ENCODE data around the gene MIPOL1.
"Not testable (repeated sequence)": the region's sequence is repeated elsewhere in the genome, so short reads cannot be mapped to it uniquely, and the experiment has no call there.

Gene MIPOL1

DNA sequence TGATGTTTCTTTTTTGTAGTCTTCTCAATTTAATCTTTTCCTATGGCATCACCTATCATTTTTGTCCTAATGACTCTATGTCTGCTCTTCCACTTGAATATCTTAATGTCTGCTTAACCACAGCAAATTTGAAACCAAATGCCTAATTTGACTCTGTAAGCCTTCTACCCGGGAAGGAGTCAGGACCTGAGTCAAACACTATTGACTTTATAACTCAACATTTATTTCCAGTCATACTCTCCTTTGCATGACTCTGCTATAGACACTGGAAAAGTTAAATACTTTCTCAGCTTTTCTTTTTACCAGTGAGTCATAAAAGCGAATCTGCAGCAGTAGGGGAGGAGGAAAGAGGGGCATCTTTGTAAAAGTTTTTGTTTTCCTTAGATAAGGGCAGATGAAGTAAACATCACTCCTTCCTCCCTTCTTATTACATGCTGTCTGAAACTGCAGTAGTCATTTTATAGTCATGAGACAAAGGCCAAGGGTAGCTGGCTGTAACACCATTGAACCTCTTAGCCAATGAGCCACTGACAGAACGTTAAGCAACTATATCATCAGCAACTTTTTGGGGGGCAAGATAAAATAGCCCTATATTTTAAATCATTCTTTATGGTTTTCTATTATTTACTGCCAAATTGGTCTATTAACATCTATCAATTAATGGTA is 179.3 kb downstream of the MIPOL1 start:
- in situ Hi-C loops (cut with HindIII; ENCODE audit: low sequenced_read_pairs): no loop called here

DNA sequence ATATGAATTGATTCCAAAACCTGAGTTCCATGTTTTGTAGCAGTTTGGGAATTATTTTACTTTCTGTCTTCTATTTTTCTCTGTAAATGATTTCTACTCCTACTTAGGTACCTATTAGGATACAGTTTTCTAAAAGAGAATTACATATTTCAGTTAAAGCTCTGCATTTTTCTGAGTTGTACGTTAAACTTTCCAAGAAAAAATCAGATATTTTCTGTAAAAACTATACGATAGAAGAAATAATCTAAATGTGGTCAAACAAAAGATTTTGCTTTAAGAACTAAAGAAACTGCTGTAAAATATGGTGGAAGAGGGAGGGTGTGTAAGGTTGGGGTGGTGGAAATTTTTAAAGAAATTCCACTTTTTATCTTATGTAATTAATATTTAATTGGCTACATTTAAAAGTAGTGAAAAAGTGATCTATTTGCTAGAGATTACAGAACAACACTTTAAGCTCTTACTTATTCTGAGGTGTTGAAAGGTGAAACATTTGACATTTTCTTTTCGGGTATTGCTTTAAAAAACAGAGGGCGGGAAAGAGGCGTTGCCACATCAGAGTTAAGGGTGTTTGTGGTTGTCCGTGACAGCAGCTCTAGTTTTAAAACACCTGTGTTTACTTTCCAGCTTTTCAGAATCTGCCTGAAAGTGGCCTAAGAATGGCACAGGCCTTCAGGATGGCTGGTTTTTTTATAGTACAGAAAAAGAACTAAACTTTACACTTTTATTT is 187.3 kb downstream of the MIPOL1 start:
- in situ Hi-C loops (cut with HindIII; ENCODE audit: low sequenced_read_pairs): loop anchor here (10.0 kb wide), 1 partner anchor 60 kb away; no protein-coding TSS in a partner anchor

DNA sequence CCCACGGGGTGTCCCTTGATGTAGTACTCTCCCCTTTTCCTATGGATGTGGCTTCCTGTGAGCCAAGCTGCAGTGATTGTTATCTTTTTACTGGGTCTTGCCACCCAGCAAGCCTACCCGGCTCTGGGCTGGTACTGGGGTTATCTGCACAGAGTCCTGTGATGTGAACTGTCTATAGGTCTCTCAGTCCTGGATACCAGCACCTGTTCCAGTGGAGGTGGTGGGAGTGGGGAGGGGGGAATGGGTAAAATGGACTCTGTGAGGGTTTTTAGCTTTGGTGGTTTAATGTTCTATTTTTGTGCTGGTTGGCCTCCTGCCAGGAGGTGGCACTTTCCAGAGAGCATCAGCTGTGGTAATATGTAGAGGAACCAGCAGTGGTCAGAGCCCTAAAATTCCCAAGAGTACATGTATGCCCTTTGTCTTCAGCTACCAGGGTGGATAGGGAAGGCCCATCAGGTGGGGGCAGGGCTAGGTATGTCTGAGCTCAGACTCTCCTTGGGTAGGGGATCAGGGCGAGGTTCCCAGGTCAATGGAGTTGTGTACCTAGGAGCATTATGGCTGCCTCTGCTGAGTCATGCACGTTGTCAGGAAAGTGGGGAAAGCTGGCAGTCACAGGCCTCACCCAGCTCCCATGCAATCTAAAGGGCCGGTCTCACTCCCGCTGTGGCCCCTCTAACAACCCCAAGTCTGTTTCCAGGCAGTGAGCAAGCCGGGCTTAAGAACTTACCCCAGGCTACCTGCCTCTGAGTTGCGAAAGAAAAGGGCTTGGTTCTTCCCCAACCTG is 199.6 kb downstream of the MIPOL1 start:
- in situ Hi-C loops (cut with HindIII; ENCODE audit: low sequenced_read_pairs): not testable (repeated sequence)

DNA sequence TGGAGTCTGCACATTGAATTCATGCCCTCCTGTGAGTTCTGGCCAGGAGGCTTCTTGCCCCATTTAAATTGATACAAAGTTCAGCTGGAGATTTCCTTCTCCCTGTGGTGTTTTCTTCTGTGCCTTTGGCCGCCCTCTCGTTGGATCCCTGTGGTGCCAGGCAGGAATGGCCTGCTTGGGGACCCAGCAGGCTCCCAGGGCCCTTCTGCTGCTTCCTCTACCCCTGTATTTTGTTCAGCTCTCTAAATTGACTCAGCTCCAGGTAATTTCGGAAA is 200.1 kb downstream of the MIPOL1 start:
- in situ Hi-C loops (cut with HindIII; ENCODE audit: low sequenced_read_pairs): no loop called here

DNA sequence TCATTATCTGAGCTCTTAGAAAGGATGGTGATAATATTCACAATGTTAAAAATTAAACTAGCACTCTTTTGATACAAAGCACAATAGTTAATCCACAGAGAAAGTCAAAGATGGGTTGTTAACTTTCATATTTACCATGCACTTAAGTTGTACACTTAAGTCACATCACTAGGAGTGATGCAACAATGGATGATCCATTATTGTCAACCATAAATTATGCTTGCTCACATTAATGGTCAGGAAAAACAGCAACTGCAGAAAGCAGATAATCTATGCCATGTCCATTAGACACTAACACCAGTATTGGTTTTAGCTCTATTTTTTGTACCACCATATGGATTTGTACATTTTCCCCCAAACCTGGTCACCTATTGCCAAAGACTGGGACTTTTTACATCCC is 201.8 kb downstream of the MIPOL1 start:
- in situ Hi-C loops (cut with HindIII; ENCODE audit: low sequenced_read_pairs): no loop called here

DNA sequence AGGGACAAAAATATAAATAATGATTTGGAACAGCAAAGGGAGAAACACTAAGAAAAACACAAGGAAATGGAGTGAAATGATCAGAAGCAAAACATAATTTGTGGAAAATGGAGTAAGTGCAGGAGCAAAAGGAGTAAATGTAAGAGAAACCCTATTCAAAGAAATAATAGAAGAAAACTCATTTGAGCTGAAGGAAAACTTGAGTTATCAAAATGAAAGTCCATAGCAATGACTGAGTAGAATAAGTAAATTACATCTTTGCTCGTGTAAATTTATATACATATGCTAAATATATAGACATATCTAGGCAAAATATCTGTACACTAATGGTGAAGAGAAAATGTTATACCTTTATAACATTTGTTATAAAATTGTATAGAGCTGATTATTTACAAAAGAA is 203.4 kb downstream of the MIPOL1 start:
- in situ Hi-C loops (cut with HindIII; ENCODE audit: low sequenced_read_pairs): no loop called here

DNA sequence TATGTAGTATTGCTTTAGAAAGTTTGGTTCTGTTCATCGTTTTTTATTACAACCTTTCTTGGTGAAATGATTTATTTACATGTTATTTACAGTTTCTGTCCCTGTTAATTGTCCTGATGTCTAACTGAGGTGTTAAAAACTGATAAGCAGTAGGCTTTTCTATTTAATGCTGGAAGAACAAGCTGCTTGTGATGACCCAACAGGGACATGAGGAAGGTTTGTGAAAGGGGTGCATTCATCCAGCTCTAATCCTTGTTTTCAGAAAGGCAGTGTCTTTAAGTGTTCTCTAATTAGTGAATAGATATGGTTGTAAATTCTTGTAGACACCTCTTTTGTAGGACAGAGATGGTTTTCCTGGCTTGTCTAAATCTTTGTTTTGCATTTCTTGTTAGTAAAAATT is 205.9 kb downstream of the MIPOL1 start:
- in situ Hi-C loops (cut with HindIII; ENCODE audit: low sequenced_read_pairs): no loop called here

DNA sequence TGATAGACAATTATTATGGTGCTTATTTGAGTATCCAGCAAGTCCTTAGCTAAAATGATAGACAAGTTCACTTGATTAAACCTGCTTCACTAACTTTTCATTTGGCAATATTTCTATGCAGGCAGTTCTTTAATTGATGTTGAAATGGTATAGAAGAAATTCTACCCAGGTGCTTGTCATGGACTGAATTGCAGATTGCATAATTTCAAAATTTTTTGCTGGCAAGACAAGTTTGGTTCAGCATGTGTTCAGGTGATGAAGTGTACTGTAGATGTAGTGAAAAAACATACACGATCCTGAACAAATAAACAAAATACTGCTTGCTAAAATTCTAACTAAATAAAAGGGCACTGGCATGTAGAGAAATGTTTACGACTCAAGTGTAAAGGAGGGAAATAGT is 208.4 kb downstream of the MIPOL1 start:
- in situ Hi-C loops (cut with HindIII; ENCODE audit: low sequenced_read_pairs): no loop called here

DNA sequence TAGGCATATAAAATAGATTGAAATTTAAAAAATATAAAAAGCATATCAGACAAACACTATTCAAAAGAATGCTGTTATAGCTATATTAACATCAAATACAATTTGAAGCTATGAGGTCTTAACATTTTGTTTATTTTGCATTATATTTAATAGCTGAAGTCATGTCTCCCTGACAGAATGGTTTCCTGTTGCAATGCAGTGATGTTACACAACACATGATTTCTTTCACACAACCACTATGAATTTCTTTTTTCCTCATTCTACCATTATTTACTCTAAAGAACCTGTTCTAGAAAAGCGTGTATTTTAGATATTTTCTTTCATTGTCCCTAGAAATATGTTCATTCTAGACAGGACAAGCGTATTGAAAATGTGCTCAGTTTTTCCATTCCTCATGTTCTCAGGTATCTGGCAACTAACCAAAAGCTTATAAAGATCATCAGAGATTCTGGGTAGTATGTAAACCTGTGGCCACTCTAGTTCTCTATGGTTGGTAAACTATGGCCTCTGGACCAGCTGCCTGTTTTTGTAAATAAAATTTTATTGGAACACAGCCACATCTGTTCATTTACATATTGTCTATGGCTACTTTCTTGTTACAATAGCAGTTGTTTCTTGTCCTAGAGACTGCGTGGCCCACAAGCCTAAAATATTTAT is 213.5 kb downstream of the MIPOL1 start:
- in situ Hi-C loops (cut with HindIII; ENCODE audit: low sequenced_read_pairs): no loop called here

DNA sequence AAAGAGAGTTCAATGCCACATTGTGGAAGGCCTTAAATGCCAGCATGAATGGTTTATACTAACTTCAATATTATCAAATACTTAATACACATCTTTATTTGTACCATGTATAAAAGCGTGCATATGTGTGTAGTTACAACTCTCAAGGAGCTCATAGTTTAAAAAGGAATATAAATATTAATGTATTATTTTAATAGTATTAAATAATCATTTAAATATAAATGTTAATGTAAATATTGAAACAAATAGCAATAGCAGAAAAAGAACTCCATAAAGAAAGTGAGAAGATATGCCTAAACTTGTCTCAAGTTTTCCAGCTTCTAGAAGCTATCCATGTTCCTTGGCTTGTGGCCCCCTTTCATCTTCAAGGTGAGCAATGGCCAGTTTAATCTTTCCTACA is 215.3 kb downstream of the MIPOL1 start:
- in situ Hi-C loops (cut with HindIII; ENCODE audit: low sequenced_read_pairs): no loop called here

DNA sequence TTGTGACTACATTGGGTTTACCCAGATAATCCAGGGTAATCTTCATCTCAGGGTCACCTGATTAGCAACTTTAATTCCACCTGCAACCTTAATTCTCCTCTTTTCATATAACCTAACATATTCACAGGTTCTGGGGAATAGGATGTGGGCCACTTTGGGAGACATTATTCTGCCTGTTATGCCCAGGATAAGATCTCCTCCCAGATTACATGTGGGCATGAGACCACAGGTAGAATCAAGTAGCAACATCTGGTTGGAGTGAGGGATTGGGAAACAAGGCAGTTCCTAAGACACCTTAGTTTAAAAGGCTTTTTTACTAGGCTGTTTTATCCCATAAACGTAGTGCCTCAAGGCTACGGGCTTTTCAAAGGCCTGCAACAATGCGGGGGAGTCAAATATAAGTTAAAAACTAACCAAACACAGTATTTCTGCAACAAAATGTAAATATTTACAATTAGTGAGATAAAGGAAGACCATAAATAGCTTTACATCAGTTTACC is 215.8 kb downstream of the MIPOL1 start:
- in situ Hi-C loops (cut with HindIII; ENCODE audit: low sequenced_read_pairs): no loop called here

DNA sequence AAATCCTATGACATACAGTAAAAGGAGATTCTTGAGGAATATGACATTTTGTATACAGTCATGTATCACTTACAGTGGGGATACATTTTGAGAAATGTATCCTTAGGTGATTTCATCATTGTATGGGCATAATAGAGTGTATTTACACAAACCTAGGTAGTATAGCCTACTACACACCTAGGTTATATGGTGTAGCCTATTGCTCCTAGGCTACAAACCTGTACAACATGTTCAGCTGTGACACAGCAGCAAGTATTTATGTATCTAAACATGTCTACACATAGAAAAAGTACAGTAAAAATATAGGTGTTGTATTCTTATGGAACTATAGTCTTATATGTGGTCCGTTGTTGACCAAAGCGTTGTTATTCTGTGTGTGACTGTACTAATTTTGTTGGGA is 218.5 kb downstream of the MIPOL1 start:
- in situ Hi-C loops (cut with HindIII; ENCODE audit: low sequenced_read_pairs): no loop called here

DNA sequence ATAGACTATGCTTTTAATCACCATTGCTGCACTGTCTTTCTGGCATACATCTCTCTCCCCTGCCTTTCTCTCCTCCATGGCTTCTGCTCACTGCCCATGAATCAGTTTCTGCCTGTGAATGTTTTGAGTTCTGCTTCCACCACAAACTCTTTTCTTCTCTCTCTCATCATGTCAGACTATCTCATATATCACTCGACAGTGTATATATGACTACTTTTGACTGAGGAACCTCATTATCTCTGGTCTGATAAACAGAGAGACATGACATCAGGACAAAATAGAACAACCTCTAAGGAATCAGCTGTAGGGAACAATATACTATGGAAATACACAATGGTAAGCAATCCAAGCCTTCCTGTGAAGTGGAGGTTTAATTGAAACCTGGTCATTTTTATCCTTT is 219.4 kb downstream of the MIPOL1 start:
- in situ Hi-C loops (cut with HindIII; ENCODE audit: low sequenced_read_pairs): no loop called here

DNA sequence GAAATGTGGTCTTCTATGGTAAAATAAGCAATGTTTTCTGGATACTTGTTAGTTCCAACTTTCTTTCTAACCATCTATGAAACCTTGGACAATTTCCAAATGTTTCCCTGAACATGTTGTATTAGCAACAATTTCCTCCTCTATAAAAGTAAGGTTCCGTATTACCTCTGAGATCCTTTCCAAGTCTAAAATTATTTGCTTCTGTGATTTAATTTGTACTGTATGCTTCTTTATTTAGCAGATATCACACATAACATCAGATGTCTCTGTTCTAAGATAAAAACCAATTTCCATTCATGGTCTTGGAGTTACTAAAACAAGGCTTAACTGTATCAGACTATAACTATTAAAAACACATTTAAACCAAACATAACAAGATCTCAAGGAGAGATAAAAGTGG is 220.1 kb downstream of the MIPOL1 start:
- in situ Hi-C loops (cut with HindIII; ENCODE audit: low sequenced_read_pairs): no loop called here

DNA sequence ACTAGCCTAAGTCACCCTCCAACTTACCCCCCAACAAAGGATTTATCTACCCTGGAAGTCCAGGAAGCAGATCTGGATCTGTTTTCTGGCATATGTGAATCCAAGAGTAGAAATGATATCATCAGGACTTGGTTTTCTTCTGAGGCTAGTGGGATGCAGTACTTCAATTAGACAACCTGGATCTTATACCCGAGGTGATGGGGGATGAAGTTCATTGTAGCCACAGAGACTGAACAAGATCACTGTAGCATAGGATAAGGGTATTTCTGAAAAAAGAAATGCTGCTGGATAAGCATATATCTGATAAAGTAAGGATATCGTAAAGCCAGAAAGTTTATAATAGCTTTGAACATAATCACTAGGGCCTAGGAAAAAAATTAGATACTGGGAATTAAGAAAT is 222.9 kb downstream of the MIPOL1 start:
- in situ Hi-C loops (cut with HindIII; ENCODE audit: low sequenced_read_pairs): no loop called here

DNA sequence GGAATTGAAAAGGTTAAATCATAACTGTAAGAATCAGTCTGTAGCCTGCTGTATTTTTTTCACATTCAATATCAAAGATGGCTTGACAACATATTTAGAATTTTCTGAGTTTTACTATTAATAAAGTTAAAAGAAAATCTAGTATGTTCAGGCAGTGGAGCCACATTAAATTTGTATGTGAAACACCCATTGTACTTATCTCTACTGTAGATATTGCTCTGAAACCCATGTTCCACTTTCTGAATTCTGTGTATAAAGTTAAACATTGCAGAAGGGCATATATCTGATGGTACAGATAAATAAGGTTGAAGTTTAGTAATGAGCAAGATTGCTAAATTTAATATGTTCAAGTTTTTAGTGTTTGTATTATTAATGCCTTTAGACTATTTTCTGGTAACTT is 224.6 kb downstream of the MIPOL1 start:
- in situ Hi-C loops (cut with HindIII; ENCODE audit: low sequenced_read_pairs): no loop called here

DNA sequence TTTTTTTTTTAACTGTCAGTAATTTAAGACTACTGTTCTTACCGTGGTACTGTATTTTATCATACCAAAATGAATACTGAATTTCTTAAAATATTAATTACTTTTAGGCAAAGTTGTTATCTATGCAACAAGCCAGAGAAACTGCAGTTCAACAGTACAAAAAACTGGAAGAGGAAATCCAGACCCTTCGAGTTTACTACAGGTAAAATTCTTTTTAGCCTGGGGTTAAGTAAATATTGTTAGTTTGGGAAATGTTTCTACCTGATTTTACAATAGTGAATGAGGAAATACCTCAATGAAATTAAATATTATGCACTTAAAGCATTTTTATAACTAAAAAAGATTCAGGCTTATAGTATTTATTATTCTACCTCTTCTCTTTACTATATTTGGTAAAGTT is 225.0 kb downstream of the MIPOL1 start:
- in situ Hi-C loops (cut with HindIII; ENCODE audit: low sequenced_read_pairs): no loop called here

DNA sequence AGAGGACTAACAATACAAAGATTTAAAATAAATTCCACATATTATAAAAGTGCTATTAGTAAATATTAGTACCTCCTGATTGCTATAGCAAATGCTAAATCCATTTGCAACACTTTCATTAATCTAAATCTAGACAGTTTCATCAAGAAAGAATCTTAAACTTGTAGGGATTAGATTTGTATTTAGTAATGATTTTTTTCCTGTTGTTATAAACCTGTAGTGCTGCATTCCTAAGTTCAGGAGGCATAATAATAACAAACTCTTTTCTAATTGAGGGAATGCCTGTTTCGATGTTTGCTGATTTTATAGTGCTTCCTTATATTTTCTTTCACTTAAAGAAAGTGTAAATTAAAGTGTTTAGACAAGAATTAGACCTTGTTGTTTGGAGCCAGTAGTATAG is 231.2 kb downstream of the MIPOL1 start:
- in situ Hi-C loops (cut with HindIII; ENCODE audit: low sequenced_read_pairs): no loop called here

DNA sequence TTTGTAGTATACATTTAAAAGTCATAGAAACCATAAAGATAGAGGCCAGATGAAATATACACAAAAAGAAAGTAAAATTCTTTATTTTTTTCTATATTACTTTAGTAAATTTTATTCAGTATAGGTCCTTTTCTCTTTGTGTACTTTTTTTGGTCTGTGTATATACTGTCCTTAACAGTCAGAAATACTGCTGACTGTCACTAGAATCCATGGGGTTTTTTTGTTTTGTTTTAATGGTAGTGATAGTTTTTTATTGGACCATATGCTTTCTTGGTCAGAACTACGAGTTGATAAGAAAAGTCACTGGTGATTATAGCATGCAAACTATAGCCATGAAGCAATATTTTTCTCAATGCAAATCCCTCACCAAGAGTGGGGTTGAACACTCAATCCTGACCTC is 231.9 kb downstream of the MIPOL1 start:
- in situ Hi-C loops (cut with HindIII; ENCODE audit: low sequenced_read_pairs): loop anchor here (10.0 kb wide), 1 partner anchor 175 kb away; no protein-coding TSS in a partner anchor

DNA sequence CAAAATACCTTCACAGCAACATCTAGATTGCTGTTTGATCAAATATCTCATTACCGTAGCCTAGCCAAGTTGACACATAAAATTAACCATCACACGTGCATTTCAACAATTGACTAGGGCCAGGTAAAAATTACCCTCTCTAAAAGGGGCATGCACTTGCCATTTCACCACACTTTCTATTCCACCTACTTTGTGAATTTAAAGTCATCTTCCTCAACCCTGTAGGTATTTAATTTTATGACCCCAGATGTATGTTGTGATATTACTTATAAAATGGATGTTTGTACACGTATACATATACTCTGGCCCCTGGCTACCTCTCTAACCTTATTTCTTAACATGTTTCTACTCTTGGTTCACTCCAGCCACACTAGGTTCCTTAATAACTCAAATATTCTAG is 237.1 kb downstream of the MIPOL1 start:
- in situ Hi-C loops (cut with HindIII; ENCODE audit: low sequenced_read_pairs): loop anchor here (5.0 to 10.0 kb wide), 2 partner anchors 132 to 180 kb away; no protein-coding TSS in a partner anchor

DNA sequence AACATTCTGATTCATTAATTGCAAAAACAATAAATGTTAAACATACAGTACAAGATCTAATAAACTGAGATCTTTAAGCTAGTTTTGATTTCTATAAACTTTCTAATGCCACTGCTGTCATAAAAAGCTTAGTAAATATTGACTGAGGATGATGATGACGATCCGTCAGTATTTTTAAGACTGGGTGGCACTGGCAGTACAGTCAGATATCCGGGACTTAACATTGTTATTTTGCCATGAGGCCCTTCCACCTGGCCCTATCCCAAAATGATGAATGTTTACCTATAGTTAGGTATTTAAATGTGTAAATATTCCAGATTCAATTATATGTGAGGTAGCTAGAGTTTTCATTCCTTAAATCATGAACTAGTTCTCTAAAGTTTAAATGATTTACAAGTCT is 238.8 kb downstream of the MIPOL1 start:
- in situ Hi-C loops (cut with HindIII; ENCODE audit: low sequenced_read_pairs): loop anchor here (5.0 to 10.0 kb wide), 2 partner anchors 131 to 182 kb away; no protein-coding TSS in a partner anchor

Measured in DLD1 (cell line).